22Rv1 (cell line): ENCODE results near the gene ADGRG2.

ENCODE experiments used
- ZFX ChIP-seq: fragments of 450-650 bp; IDR thresholded peaks from 2 replicates; pipeline ENCODE4 v1.6.1; 2017; ENCODE audit warnings: antibody characterized with exemption, borderline replicate concordance
- TF ChIP-seq, protein P1 (sequence below): fragments of 450-650 bp; IDR thresholded peaks from 2 replicates; pipeline ENCODE4 v1.5.1; 2017; ENCODE audit warnings: mild to moderate bottlenecking

- TF ChIP-seq, protein P1, sequence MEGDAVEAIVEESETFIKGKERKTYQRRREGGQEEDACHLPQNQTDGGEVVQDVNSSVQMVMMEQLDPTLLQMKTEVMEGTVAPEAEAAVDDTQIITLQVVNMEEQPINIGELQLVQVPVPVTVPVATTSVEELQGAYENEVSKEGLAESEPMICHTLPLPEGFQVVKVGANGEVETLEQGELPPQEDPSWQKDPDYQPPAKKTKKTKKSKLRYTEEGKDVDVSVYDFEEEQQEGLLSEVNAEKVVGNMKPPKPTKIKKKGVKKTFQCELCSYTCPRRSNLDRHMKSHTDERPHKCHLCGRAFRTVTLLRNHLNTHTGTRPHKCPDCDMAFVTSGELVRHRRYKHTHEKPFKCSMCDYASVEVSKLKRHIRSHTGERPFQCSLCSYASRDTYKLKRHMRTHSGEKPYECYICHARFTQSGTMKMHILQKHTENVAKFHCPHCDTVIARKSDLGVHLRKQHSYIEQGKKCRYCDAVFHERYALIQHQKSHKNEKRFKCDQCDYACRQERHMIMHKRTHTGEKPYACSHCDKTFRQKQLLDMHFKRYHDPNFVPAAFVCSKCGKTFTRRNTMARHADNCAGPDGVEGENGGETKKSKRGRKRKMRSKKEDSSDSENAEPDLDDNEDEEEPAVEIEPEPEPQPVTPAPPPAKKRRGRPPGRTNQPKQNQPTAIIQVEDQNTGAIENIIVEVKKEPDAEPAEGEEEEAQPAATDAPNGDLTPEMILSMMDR: no peak
- no peak for TF ChIP-seq ZFX
Measured at GRCh38 chrX:19019996-19020395, 102.3 kb downstream of the ADGRG2 start.
